KBM-7 (cell line): ENCODE results near the gene CBARP.

Experiments used
- DNase-seq: peaks from one replicate; pipeline ENCODE4 v3.0.0-alpha.2; 2015
- in situ Hi-C: fragments of 300-500 bp; cut with MboI; formaldehyde crosslinking; loops from 2 replicates; pipeline ENCODE4 v1.14.3; 2020; ENCODE audit warnings: low sequenced_read_pairs, low pct_unique_long_range_greater_than_20kb, mixed read lengths

Gene CBARP

DNA sequence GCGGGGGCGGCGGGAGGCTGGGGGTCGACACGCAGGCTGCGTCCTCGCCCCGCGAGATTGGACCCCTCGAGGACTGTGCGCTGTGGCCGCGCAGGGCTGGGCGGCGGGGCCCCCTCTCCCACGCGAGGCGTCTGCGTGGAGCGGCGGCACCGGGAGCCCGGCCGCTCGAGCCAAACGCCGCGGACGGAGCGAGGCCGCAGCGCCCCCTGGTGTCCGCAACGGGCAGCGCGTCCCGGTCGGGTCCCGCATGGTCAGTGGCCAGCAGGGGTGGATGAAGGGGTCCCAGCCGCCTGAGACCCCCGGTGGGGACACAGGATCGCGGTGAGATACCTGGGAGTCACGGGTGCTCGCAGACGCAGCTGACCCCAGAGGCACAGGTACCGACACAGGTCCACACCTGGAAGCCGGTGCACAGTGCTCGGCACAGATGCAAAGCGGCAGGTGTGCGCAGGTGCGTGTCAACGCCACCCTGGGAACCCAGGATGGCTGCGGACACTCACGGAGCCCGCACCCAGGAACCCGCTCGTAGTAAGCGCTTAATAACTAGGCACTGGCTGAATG is 29.2 kb upstream of the CBARP start:
- no peak for DNase-seq
- in situ Hi-C loops: no loop called here

- in situ Hi-C loops: no loop called here
These were observed 28.5 kb upstream of the CBARP start for GRCh38 chr19:1266129-1266915.

GRCh38 chr19:1265615-1266128 is 27.9 kb upstream of the CBARP start:
- in situ Hi-C loops: no loop called here
- DNase-seq: peak; percentile 57

More at GRCh38 chr19:1266129-1266915, 28.5 kb upstream of the CBARP start:
- peak; percentile 87 for DNase-seq

GRCh38 chr19:1264801-1265614 is 27.2 kb upstream of the CBARP start:
- no peak for DNase-seq
- in situ Hi-C loops: no loop called here

- in situ Hi-C loops: no loop called here
These were observed 25.4 kb upstream of the CBARP start for GRCh38 chr19:1263188-1263587.

DNA sequence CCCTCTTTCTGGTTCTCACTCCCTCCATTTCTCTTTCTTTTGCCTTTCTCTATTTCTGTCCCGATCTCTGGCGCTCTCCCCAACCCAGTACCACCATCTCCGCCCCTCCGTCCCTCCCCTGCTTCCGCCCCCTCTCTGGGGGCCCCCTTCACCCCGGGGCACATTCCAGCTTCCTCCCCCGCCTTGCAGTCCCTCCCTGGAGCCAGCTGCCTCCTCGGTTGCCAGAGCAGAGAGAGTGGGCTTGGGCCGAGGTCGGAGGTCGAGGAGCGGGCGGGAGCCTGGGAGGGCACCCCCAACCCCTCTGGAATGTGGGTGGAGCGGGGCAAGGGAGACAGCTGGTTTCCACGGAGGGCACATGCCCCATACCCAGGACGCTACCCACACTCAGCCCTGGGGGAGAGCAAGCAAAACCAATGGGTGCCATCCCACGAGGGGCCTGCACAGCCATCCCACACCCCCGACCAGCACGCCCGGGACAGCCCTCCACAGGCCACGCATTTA is 24.9 kb upstream of the CBARP start:
- no peak for DNase-seq
- in situ Hi-C loops: no loop called here

More at GRCh38 chr19:1263188-1263587, 25.4 kb upstream of the CBARP start:
- DNase-seq: no peak

- no peak for DNase-seq
- in situ Hi-C loops: no loop called here
These were observed 24.2 kb upstream of the CBARP start for GRCh38 chr19:1261798-1262622.

GRCh38 chr19:1261538-1261797 is 23.7 kb upstream of the CBARP start:
- peak; percentile 62 for DNase-seq
- in situ Hi-C loops: no loop called here

DNA sequence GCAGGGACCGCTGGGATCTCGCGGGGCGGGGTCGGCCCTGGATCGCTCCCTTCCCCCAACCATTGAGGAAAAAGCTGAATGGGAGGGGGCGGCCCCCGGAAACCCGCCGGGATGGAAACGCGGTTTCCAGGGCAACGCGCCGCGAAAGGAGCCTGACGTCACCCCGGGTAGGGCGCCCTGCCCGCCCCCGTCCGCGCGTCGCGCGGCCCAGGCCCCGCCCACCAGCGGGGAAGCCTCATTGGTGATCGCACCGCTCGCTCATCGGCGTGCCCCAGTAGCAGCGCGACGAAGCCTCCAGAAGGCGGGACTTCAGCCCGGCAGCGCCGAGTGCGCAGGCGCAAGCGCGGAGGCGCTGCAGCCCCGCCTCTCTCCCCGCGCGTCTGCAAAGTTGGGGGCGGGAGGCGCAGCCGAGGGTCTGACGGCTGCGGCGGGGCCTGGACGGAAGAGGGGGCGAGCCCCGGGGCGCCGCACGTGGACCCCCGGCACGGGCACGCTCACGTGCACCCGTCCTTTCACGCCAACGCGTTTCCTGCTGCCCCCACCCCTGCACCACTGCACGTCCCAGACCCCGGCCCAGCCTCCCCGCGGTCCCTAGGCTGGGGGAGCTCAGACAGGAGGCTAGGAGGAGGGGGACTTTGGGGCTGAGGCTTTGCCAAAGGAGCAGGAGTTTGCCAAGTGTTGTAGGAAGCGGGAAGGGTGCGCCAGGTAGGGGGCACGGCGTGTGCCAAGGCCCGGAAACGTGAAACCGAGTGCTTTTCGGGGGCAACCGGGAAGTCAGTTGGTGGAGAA is 23.1 kb upstream of the CBARP start:
- peak; percentile 93 for DNase-seq
- in situ Hi-C loops: no loop called here

- no peak for DNase-seq
- in situ Hi-C loops: no loop called here
These were observed 22.3 kb upstream of the CBARP start for GRCh38 chr19:1259876-1260748.

DNA sequence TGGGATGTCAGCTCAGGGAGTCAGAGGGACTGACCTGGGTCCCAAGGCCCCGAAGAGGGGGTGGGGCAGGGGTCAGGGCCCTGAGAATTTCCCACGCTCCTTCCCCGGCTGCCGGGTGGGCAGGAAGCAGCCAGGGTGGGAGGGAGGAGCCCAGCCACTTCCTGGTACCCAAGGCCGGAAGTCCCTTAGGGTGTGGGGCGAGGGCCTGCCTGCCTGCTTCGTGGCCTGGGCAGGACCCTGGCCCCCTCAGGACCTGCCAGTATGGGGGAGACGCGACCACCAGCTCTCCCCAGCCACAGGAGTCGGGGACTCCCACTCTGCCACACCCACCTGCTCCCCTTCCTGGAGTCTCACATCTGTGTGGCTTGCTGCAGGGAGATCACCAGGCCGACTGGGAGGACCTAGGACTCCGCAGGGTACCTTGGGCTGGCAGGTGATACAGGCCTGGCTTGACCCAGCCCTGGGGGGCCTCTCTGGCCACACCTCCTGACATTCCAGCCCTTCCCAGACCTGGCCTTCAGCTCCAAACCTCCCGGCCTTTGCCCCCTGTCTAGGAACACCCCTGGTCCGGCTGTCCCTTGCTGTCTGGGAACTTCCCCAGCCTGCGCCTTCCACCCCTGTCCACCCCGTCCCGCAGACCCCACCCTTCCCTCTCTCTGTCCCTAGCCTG is 21.5 kb upstream of the CBARP start:
- peak; percentile 61 for DNase-seq
- in situ Hi-C loops: no loop called here

- DNase-seq: no peak
- in situ Hi-C loops: no loop called here
These were observed 21.0 kb upstream of the CBARP start for GRCh38 chr19:1258707-1259205.

DNA sequence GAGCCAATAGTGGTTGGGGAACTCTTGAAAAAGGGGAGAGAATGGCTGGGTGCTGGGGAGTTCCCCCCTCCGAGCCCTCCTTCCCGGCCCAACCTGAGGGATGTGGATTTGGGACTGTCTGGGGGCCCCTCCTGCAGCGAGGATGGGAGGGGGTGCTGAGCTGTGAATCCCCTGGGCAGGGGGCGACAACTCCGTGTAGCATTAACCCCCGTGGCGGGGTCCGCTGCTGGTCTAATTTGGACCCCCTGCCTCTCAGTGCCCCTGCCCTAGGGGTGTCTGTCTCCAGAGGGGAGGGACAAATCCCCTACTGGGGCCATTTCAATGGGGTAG is 20.3 kb upstream of the CBARP start:
- DNase-seq: no peak
- in situ Hi-C loops: no loop called here

DNA sequence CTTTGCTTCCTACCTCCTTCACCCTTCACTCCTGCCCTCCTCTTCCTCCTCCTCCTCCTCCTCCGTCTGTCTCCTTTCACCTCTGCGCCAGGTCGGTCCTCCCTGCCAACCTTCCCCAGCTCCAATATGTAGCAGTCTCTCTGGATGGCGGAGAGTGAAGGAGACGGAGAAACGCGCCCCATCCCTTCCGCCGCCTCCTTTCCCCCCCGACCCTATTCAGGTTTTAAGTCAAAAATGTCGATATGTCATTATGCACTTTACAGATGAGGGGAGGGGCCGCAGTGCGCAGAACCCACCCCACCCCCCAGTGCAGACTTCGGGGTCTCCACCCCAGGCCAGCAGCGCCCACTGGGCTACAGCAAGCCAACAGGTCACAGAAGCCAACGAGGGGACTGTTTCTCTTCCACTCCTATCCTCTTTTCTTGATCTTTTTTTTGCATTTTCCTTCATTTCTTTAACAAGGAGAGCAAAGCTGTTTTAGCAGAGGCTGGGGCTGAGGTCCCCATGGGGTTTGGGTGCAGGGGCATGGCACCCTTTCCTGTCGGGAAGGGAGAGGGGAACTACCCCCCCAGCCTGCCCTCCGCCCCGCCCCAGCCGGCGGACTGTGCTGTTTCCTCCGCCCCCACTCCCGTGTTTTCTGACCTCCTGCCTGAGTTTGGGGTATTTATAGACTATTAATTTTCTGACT is 19.8 kb upstream of the CBARP start:
- in situ Hi-C loops: no loop called here
- no peak for DNase-seq

GRCh38 chr19:1256646-1257474 is 19.1 kb upstream of the CBARP start:
- in situ Hi-C loops: no loop called here
- no peak for DNase-seq
